RWPE2 (cell line): ENCODE data around the gene ANKRD55.
"Not testable (repeated sequence)": the region's sequence is repeated elsewhere in the genome, so short reads cannot be mapped to it uniquely, and the experiment has no call there.

Source experiments
- ATAC-seq: fragments of 200-7000 bp; cut with Tn5 transposase; 3 replicates; pipeline ENCODE4 v1.9.1; 2021; ENCODE audit warnings: low read depth
- DNase-seq: peaks from one replicate; pipeline ENCODE4 v3.0.0-alpha.2; 2020; ENCODE audit warnings: low spot score
- H3K27ac ChIP-seq: fragments of 450-650 bp; 2 replicates; pipeline ENCODE4 v1.5.1; 2017; ENCODE audit warnings: mild to moderate bottlenecking; ENCODE audit not compliant: poor library complexity, severe bottlenecking
- H3K27me3 ChIP-seq: fragments of 250-450 bp; sonication (Bioruptor Pico); 2 replicates; pipeline ENCODE4 v1.5.1; 2021; ENCODE audit warnings: mild to moderate bottlenecking, moderate library complexity; ENCODE audit not compliant: insufficient read depth, poor library complexity, severe bottlenecking
- H3K36me3 ChIP-seq: fragments of 250-450 bp; sonication (Bioruptor Pico); 2 replicates; pipeline ENCODE4 v1.5.1; 2020; ENCODE audit warnings: low read depth, mild to moderate bottlenecking, moderate library complexity
- H3K4me1 ChIP-seq: fragments of 250-450 bp; sonication (Bioruptor Pico); 2 replicates; pipeline ENCODE4 v1.5.1; 2021; ENCODE audit warnings: mild to moderate bottlenecking, moderate library complexity; ENCODE audit not compliant: insufficient read depth, poor library complexity, severe bottlenecking
- H3K4me3 ChIP-seq: fragments of 250-450 bp; sonication (Bioruptor Pico); 2 replicates; pipeline ENCODE4 v1.5.1; 2021; ENCODE audit warnings: mild to moderate bottlenecking, moderate library complexity; ENCODE audit not compliant: severe bottlenecking
- H3K9me3 ChIP-seq: fragments of 250-450 bp; sonication (Bioruptor Pico); 2 replicates; pipeline ENCODE4 v1.5.1; 2021; ENCODE audit warnings: mild to moderate bottlenecking, moderate library complexity; ENCODE audit not compliant: severe bottlenecking
- CTCF ChIP-seq: fragments of 450-650 bp; IDR thresholded peaks from one replicate; pipeline ENCODE4 v1.5.1; 2017; ENCODE audit warnings: mild to moderate bottlenecking, moderate library complexity; ENCODE audit not compliant: poor library complexity, severe bottlenecking

Gene ANKRD55

GRCh38 chr5:56159521-56159947 lies 73.6 kb downstream of the ANKRD55 start:
- ATAC-seq (peak; percentile 36; the same call in 1 of the 3 replicates), DNase-seq (no peak)
- no peak overlapping the region for H3K4me3 ChIP-seq
- TF ChIP-seq CTCF, result no peak
- H3K27me3 ChIP-seq, result no peaks in the 10 kb centered on the region
- no peak overlapping the region for H3K27ac ChIP-seq
- no peaks in the 10 kb centered on the region for H3K9me3 ChIP-seq
- no peaks in the 10 kb centered on the region for H3K4me1 ChIP-seq
- H3K36me3 ChIP-seq, result no peaks in the 10 kb centered on the region

DNA sequence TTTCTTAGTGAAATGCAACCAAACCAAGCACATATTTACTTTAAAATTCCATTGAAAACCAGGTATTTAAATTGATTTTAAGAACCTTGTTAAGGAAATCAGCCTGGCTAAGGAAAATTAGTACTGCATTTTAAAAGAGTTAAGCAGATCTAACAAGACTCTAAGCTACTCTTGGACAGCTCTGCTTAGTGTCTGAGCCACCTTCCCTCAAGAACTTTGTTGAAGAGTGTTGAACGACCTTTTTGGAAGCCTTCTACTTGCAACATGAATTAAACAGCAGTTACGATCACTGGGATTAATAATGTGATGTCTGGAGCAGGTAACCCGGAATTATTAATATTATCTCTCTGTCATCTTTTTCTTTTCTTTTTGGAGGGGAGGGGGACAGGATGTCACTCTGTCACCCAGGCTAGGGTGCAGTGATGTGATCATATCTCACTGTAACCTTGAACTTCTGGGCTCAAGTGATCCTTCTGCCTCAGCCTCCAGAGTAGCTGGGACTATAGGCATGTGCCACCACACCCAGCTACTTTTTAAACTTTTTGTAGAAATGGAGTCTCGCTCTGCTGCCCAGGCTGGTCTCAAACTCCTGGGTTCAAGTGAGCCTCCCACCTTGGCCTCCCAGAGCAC lies 74.7 kb downstream of the ANKRD55 start:
- H3K9me3 ChIP-seq, result no peaks in the 10 kb centered on the region

DNA sequence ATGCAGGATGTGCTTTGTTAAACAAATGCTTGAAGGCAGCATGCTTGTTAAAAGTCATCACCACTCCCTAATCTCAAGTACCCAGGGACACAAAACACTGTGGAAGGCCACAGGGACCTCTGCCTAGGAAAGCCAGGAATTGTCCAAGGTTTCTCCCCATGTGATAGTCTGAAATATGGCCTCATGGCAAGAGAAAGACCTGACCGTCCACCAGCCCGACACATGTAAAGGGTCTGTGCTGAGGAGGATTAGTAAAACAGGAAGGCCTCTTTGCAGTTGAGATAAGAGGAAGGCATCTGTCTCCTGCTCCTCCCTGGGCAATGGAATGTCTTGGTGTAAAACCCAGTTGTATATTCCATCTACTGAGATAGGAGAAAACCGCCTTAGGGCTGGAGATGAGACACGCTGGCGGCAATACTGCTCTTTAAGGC lies 75.9 kb downstream of the ANKRD55 start:
- H3K4me3 ChIP-seq, ATAC-seq, H3K27ac ChIP-seq, DNase-seq, H3K27me3 ChIP-seq, H3K4me1 ChIP-seq, H3K36me3 ChIP-seq, H3K9me3 ChIP-seq: not testable (repeated sequence)

More for the DNA sequence above, 74.7 kb downstream of the ANKRD55 start:
- no peaks in the 10 kb centered on the region for H3K4me1 ChIP-seq
- TF ChIP-seq CTCF, result no peak
- no peak overlapping the region for H3K4me3 ChIP-seq
- no peaks in the 10 kb centered on the region for H3K36me3 ChIP-seq
- no peak for ATAC-seq
- H3K27ac ChIP-seq, result no peak overlapping the region
- no peaks in the 10 kb centered on the region for H3K27me3 ChIP-seq
- no peak for DNase-seq

- H3K36me3 ChIP-seq, H3K27me3 ChIP-seq, H3K4me3 ChIP-seq, H3K27ac ChIP-seq, H3K4me1 ChIP-seq, DNase-seq, ATAC-seq, H3K9me3 ChIP-seq: not testable (repeated sequence)
Measured at GRCh38 chr5:56156585-56157190, 76.4 kb downstream of the ANKRD55 start.

GRCh38 chr5:56155992-56156584 lies 77.0 kb downstream of the ANKRD55 start:
- no peaks in the 10 kb centered on the region for H3K9me3 ChIP-seq
- TF ChIP-seq CTCF, result no peak
- H3K4me1 ChIP-seq, result no peaks in the 10 kb centered on the region
- no peaks in the 10 kb centered on the region for H3K36me3 ChIP-seq
- DNase-seq, result no peak
- ATAC-seq, result no peak
- no peak overlapping the region for H3K27ac ChIP-seq
- H3K27me3 ChIP-seq, result no peaks in the 10 kb centered on the region
- H3K4me3 ChIP-seq, result no peak overlapping the region
